Fibroblast of mammary gland (primary cell): ENCODE results near the gene TBXT.

Experiments used
- DNase-seq: peaks from one replicate; pipeline ENCODE4 v3.0.0-alpha.2; 2010; ENCODE audit warnings: low read depth
- H3K4me3 ChIP-seq: 2 replicates; pipeline ENCODE4 v1.5.1; 2011; ENCODE audit warnings: low read depth, mild to moderate bottlenecking, low read length, moderate library complexity; ENCODE audit not compliant: control insufficient read depth
- CTCF ChIP-seq: conservative IDR thresholded peaks from 2 replicates; pipeline ENCODE4 v1.5.1; 2011; ENCODE audit warnings: low read depth, low read length, inconsistent platforms; ENCODE audit not compliant: control insufficient read depth, insufficient read depth

Gene TBXT

GRCh38 chr6:166203003-166203640 lies 35.5 kb upstream of the TBXT start:
- TF ChIP-seq CTCF: no peak
- H3K4me3 ChIP-seq: no peak overlapping the region
- no peak for DNase-seq

- DNase-seq: no peak
- TF ChIP-seq CTCF: no peak
- H3K4me3 ChIP-seq: no peak overlapping the region
These were observed 34.7 kb upstream of the TBXT start for GRCh38 chr6:166202321-166202733.

- DNase-seq: no peak
- no peak for TF ChIP-seq CTCF
- no peak overlapping the region for H3K4me3 ChIP-seq
These were observed 34.2 kb upstream of the TBXT start for GRCh38 chr6:166201878-166202277.

- DNase-seq: no peak
- H3K4me3 ChIP-seq: no peak overlapping the region
- no peak for TF ChIP-seq CTCF
These were observed 29.7 kb upstream of the TBXT start for GRCh38 chr6:166197361-166197760.

- no peak for TF ChIP-seq CTCF
- no peak overlapping the region for H3K4me3 ChIP-seq
- DNase-seq: no peak
These were observed 28.2 kb upstream of the TBXT start for GRCh38 chr6:166195860-166196238.

GRCh38 chr6:166194914-166195859 lies 27.5 kb upstream of the TBXT start:
- no peak for DNase-seq
- TF ChIP-seq CTCF: no peak
- no peak overlapping the region for H3K4me3 ChIP-seq
